HEK293 (cell line): ENCODE results near the gene SF3B2.

Experiments used
- CTCF ChIA-PET: fragments of 350-600 bp; formaldehyde crosslinking; extraction: SDS; loops from one replicate; lab custom pipeline; 2021; ENCODE audit warnings: antibody characterized with exemption; lab: Yijun Ruan, JAX
- POLR2A ChIA-PET: fragments of 300-600 bp; formaldehyde crosslinking; extraction: SDS; loops from one replicate; lab custom pipeline; 2020; ENCODE audit warnings: antibody characterized with exemption, inconsistent platforms; lab: Yijun Ruan, JAX
- H3K27ac ChIP-seq: fragments of 200-500 bp; sonication (Bioruptor generic); 2 replicates; pipeline ENCODE4 v1.5.1; 2014; ENCODE audit warnings: low read depth, low read length, control low read depth, inconsistent platforms; ENCODE audit errors: extremely low read depth
- H3K36me3 ChIP-seq, 2 experiments: fragments of 200-500 bp in 1 of 2; sonication (Bioruptor generic) in 1 of 2; 1 replicate in 1 of 2; 2 replicates in 1 of 2; pipeline ENCODE4 v1.5.1; 2014 to 2017; ENCODE audit warnings: inconsistent platforms in 2 of 2, low read length in 2 of 2; ENCODE audit not compliant: control insufficient read depth in 2 of 2, insufficient read depth in 1 of 2
- H3K4me1 ChIP-seq: fragments of 200-500 bp; sonication (Bioruptor generic); 2 replicates; pipeline ENCODE4 v1.5.1; 2014; ENCODE audit warnings: mild to moderate bottlenecking, low read length, inconsistent platforms; ENCODE audit not compliant: control insufficient read depth, insufficient read depth
- H3K4me3 ChIP-seq: 2 replicates; pipeline ENCODE4 v1.5.1; 2011; ENCODE audit warnings: low read depth, mild to moderate bottlenecking, control low read depth, low read length, moderate library complexity
- H3K9me3 ChIP-seq: fragments of 200-500 bp; sonication (Bioruptor generic); 2 replicates; pipeline ENCODE4 v1.5.1; 2014; ENCODE audit warnings: low read depth, low read length, inconsistent platforms; ENCODE audit not compliant: control insufficient read depth, insufficient read depth
- BCL11B ChIP-seq: fragments of 450-650 bp; formaldehyde crosslinking; IDR thresholded peaks from 2 replicates; pipeline ENCODE4 v1.5.1; 2016; ENCODE audit warnings: low read depth, missing biosample characterization, missing genetic modification characterization
- OSR2 ChIP-seq: fragments of 450-650 bp; formaldehyde crosslinking; IDR thresholded peaks from 2 replicates; pipeline ENCODE4 v1.5.1; 2016; ENCODE audit warnings: missing biosample characterization, missing genetic modification characterization
- PRDM1 ChIP-seq: fragments of 450-650 bp; formaldehyde crosslinking; IDR thresholded peaks from 2 replicates; pipeline ENCODE4; 2016; ENCODE audit warnings: missing biosample characterization, missing genetic modification characterization
- SCRT1 ChIP-seq: fragments of 450-650 bp; formaldehyde crosslinking; IDR thresholded peaks from 2 replicates; pipeline ENCODE4 v1.5.1; 2016; ENCODE audit warnings: missing biosample characterization, missing genetic modification characterization, borderline replicate concordance
- SCRT2 ChIP-seq: fragments of 450-650 bp; formaldehyde crosslinking; IDR thresholded peaks from 2 replicates; pipeline ENCODE4 v1.5.1; 2016; ENCODE audit warnings: missing biosample characterization, missing genetic modification characterization
- ZBTB17 ChIP-seq: fragments of 450-650 bp; formaldehyde crosslinking; IDR thresholded peaks from 2 replicates; pipeline ENCODE4 v1.5.1; 2016; ENCODE audit warnings: missing biosample characterization, missing genetic modification characterization
- ZFP37 ChIP-seq: fragments of 450-650 bp; formaldehyde crosslinking; IDR thresholded peaks from 2 replicates; pipeline ENCODE4 v1.5.1; 2016; ENCODE audit warnings: missing biosample characterization, missing genetic modification characterization
- ZNF10 ChIP-seq: fragments of 450-650 bp; formaldehyde crosslinking; IDR thresholded peaks from 2 replicates; pipeline ENCODE4 v1.5.1; 2017; ENCODE audit warnings: missing biosample characterization, missing genetic modification characterization
- ZNF155 ChIP-seq: fragments of 450-650 bp; formaldehyde crosslinking; IDR thresholded peaks from 2 replicates; pipeline ENCODE4 v1.5.1; 2016; ENCODE audit warnings: missing biosample characterization, missing genetic modification characterization
- ZNF202 ChIP-seq: fragments of 450-650 bp; formaldehyde crosslinking; IDR thresholded peaks from 2 replicates; pipeline ENCODE4 v1.5.1; 2016; ENCODE audit warnings: missing biosample characterization, missing genetic modification characterization, borderline replicate concordance
- ZNF544 ChIP-seq: fragments of 450-650 bp; formaldehyde crosslinking; IDR thresholded peaks from 2 replicates; pipeline ENCODE4 v1.5.0; 2017; ENCODE audit warnings: missing biosample characterization, missing genetic modification characterization
- ZNF600 ChIP-seq: fragments of 450-650 bp; formaldehyde crosslinking; IDR thresholded peaks from 2 replicates; pipeline ENCODE4 v1.5.1; 2016; ENCODE audit warnings: missing biosample characterization, missing genetic modification characterization
- ZNF623 ChIP-seq: fragments of 450-650 bp; formaldehyde crosslinking; IDR thresholded peaks from 2 replicates; pipeline ENCODE4 v1.5.1; 2016; ENCODE audit warnings: missing biosample characterization, missing genetic modification characterization
- ZNF626 ChIP-seq: fragments of 450-650 bp; sonication (Bioruptor Pico); formaldehyde crosslinking; IDR thresholded peaks from 2 replicates; pipeline ENCODE4 v1.5.1; 2018; ENCODE audit warnings: missing biosample characterization, missing genetic modification characterization, inconsistent platforms
- ZNF747 ChIP-seq: fragments of 450-650 bp; formaldehyde crosslinking; IDR thresholded peaks from 2 replicates; pipeline ENCODE4 v1.5.1; 2016; ENCODE audit warnings: missing biosample characterization, missing genetic modification characterization
- ZNF837 ChIP-seq: fragments of 450-650 bp; formaldehyde crosslinking; IDR thresholded peaks from 2 replicates; pipeline ENCODE4 v1.5.1; 2016; ENCODE audit warnings: missing biosample characterization, missing genetic modification characterization
- ZXDB ChIP-seq: fragments of 450-650 bp; formaldehyde crosslinking; IDR thresholded peaks from 2 replicates; pipeline ENCODE4 v1.5.1; 2016; ENCODE audit warnings: missing biosample characterization, missing genetic modification characterization
- TF ChIP-seq, protein P1 (sequence below): fragments of 450-650 bp; formaldehyde crosslinking; IDR thresholded peaks from 2 replicates; pipeline ENCODE4 v1.5.1; 2016; ENCODE audit warnings: missing biosample characterization, missing genetic modification characterization
- TF ChIP-seq, protein P2 (sequence below): fragments of 450-650 bp; formaldehyde crosslinking; IDR thresholded peaks from 2 replicates; pipeline ENCODE4 v1.5.1; 2016; ENCODE audit warnings: missing biosample characterization, missing genetic modification characterization, low read depth
- TF ChIP-seq, protein P3 (sequence below): fragments of 450-650 bp; IDR thresholded peaks from 2 replicates; pipeline ENCODE4 v1.5.1; 2018; ENCODE audit warnings: missing biosample characterization, mild to moderate bottlenecking, missing genetic modification characterization
- TF ChIP-seq, protein P4 (sequence below): fragments of 450-650 bp; formaldehyde crosslinking; IDR thresholded peaks from 2 replicates; pipeline ENCODE4 v1.5.1; 2016; ENCODE audit warnings: missing biosample characterization, missing genetic modification characterization

SF3B2 gene

DNA sequence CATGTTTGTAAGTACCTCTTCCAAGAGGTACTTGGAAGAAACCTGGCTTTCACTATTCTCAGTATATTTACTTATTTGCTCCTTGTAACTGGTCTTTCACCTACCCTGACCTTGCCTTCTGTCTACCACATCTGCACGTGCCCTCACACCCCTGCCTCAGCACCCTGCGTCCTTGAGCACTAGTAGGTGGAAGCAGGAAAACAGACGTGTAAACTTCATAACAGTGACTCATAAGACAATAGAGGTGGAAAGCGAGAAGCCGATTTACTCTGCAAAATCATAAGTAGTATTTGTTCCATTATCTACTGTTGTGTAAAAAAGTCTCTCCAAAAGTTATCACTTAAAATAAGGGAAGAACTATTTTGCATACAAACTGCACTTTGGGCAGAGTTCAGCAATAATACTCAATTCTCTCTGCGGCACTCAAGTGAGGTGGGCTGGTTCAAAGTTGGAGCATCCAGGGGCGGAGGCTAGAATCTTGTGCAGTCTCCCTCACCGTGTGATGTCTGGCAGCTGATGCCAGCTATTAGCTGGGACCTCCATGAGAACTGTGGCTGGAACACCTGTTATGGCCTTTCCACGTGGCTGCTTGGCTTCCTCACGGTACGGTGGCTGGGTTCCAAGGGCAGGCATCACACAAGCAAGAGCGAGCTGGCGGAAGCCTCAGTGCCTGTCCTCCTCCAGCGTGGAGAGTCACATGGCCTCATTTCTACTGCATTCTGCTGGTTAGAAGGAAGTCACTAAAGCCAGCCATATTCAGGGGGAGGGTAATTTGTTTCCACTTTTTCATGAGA lies 48.3 kb downstream of the SF3B2 start:
- TF ChIP-seq ZBTB17 (tag by site-specific recombination), result peak; percentile 95
- TF ChIP-seq ZFP37 (tag by site-specific recombination), result no peak
- TF ChIP-seq, protein P1, sequence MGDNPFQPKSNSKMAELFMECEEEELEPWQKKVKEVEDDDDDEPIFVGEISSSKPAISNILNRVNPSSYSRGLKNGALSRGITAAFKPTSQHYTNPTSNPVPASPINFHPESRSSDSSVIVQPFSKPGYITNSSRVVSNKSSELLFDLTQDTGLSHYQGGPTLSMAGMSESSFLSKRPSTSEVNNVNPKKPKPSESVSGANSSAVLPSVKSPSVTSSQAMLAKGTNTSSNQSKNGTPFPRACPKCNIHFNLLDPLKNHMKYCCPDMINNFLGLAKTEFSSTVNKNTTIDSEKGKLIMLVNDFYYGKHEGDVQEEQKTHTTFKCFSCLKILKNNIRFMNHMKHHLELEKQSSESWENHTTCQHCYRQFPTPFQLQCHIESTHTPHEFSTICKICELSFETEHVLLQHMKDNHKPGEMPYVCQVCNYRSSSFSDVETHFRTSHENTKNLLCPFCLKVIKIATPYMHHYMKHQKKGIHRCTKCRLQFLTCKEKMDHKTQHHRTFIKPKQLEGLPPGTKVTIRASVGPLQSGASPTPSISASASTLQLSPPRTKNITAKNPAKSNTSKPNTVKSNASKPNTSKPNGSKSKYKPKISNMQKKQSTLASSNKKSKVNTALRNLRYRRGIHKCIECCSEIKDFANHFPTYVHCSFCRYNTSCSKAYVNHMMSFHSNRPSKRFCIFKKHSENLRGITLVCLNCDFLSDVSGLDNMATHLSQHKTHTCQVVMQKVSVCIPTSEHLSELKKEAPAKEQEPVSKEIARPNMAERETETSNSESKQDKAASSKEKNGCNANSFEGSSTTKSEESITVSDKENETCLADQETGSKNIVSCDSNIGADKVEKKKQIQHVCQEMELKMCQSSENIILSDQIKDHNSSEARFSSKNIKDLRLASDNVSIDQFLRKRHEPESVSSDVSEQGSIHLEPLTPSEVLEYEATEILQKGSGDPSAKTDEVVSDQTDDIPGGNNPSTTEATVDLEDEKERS (tag by site-specific recombination), result no peak
- TF ChIP-seq, protein P2, sequence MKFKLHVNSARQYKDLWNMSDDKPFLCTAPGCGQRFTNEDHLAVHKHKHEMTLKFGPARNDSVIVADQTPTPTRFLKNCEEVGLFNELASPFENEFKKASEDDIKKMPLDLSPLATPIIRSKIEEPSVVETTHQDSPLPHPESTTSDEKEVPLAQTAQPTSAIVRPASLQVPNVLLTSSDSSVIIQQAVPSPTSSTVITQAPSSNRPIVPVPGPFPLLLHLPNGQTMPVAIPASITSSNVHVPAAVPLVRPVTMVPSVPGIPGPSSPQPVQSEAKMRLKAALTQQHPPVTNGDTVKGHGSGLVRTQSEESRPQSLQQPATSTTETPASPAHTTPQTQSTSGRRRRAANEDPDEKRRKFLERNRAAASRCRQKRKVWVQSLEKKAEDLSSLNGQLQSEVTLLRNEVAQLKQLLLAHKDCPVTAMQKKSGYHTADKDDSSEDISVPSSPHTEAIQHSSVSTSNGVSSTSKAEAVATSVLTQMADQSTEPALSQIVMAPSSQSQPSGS, result no peak
- peak; percentile 31; the same call in 1 of the 2 replicates for TF ChIP-seq ZNF600
- 0 out of 2 replicates have a peak, but pooled peaks have one; percentile 48 for TF ChIP-seq ZNF10 (tag by site-specific recombination)
- peak; percentile 58; the same call in 1 of the 2 replicates for TF ChIP-seq SCRT2
- TF ChIP-seq SCRT1 (tag by site-specific recombination), result 0 out of 2 replicates have a peak, but pooled peaks have one; percentile 32
- TF ChIP-seq ZNF202 (tag by site-specific recombination), result no peak
- peak; percentile 27; the same call in 1 of the 2 replicates for TF ChIP-seq ZXDB
- TF ChIP-seq, protein P3, sequence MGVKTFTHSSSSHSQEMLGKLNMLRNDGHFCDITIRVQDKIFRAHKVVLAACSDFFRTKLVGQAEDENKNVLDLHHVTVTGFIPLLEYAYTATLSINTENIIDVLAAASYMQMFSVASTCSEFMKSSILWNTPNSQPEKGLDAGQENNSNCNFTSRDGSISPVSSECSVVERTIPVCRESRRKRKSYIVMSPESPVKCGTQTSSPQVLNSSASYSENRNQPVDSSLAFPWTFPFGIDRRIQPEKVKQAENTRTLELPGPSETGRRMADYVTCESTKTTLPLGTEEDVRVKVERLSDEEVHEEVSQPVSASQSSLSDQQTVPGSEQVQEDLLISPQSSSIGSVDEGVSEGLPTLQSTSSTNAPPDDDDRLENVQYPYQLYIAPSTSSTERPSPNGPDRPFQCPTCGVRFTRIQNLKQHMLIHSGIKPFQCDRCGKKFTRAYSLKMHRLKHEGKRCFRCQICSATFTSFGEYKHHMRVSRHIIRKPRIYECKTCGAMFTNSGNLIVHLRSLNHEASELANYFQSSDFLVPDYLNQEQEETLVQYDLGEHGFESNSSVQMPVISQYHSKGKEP, result no peak
- TF ChIP-seq, protein P4, sequence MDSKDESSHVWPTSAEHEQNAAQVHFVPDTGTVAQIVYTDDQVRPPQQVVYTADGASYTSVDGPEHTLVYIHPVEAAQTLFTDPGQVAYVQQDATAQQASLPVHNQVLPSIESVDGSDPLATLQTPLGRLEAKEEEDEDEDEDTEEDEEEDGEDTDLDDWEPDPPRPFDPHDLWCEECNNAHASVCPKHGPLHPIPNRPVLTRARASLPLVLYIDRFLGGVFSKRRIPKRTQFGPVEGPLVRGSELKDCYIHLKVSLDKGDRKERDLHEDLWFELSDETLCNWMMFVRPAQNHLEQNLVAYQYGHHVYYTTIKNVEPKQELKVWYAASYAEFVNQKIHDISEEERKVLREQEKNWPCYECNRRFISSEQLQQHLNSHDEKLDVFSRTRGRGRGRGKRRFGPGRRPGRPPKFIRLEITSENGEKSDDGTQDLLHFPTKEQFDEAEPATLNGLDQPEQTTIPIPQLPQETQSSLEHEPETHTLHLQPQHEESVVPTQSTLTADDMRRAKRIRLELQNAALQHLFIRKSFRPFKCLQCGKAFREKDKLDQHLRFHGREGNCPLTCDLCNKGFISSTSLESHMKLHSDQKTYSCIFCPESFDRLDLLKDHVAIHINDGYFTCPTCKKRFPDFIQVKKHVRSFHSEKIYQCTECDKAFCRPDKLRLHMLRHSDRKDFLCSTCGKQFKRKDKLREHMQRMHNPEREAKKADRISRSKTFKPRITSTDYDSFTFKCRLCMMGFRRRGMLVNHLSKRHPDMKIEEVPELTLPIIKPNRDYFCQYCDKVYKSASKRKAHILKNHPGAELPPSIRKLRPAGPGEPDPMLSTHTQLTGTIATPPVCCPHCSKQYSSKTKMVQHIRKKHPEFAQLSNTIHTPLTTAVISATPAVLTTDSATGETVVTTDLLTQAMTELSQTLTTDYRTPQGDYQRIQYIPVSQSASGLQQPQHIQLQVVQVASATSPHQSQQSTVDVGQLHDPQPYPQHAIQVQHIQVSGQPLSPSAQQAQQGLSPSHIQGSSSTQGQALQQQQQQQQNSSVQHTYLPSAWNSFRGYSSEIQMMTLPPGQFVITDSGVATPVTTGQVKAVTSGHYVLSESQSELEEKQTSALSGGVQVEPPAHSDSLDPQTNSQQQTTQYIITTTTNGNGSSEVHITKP (tag by site-specific recombination), result peak; percentile 65
- no peak overlapping the region for H3K4me3 ChIP-seq
- POLR2A ChIA-PET, result no interaction called here

DNA sequence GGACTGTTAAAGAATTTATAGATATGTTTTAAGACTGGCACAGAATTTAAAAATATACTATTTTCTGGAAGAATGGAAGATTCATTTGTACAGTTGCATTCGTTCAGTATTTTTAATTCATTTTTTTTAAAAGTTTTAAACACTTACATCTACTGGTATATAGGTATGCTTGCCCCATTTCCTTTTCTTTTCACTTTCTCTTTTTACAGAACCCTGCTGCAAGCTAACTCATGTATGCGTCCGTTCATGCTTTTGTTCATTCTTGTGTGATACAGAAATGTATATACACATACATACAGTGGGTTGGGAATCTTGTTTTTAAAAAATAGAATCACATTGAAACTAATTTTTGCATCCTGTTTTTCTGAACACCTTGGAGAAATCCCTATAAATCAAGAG lies 48.9 kb downstream of the SF3B2 start:
- Histone ChIP-seq H3K9me3 (no peaks in the 10 kb centered on the region), H3K36me3 (no peaks in the 10 kb centered on the region), H3K27ac (no peak overlapping the region), H3K4me3 (no peak overlapping the region), H3K4me1 (peaks cover 6% of the 10 kb centered on the region)
- CTCF ChIA-PET, result interaction anchor here (0.6 to 1.3 kb wide), 3 partner anchors 9 to 146 kb away, joined by 3 to 4 read pairs (median 3); no protein-coding TSS in a partner anchor
- POLR2A ChIA-PET, result interaction anchor here (0.6 kb wide), 1 partner anchor 152 kb away, joined by 7 read pairs; no protein-coding TSS in a partner anchor
- no peak for TF ChIP-seq BCL11B (tag by site-specific recombination)
- no peak for TF ChIP-seq ZNF837 (tag by site-specific recombination)
- TF ChIP-seq ZNF544, result no peak
- no peak for TF ChIP-seq OSR2
- TF ChIP-seq, protein P3, result no peak
- TF ChIP-seq ZNF155, result no peak
- TF ChIP-seq ZNF747 (tag by site-specific recombination), result no peak
- TF ChIP-seq ZNF623 (tag by site-specific recombination), result no peak
- TF ChIP-seq ZNF626 (tag by site-specific recombination), result no peak
- no peak for TF ChIP-seq PRDM1

More for the DNA sequence above, 48.3 kb downstream of the SF3B2 start:
- CTCF ChIA-PET, result interaction anchor here (0.6 to 1.3 kb wide), 3 partner anchors 10 to 146 kb away, joined by 3 to 4 read pairs (median 3); no protein-coding TSS in a partner anchor
- Histone ChIP-seq H3K36me3 (no peaks in the 10 kb centered on the region), H3K27ac (no peak overlapping the region), H3K4me1 (peaks cover 6% of the 10 kb centered on the region), H3K9me3 (no peaks in the 10 kb centered on the region)
